Left cardiac atrium (tissue), 4 donors: ENCODE data around the gene SCAPER. TPM values are rescaled to one million over a fixed set of nuclear protein-coding genes. Genes with fewer than 3 reads are reported as not detected.
A peak's percentile ranks its signal among the peaks of the same experiment; 100 is the strongest.

Source experiments
- ATAC-seq, 2 donors: fragments of 200-7000 bp; cut with Tn5 transposase; one replicate each; pipeline ENCODE4 v1.9.1; 2020; ENCODE audit warnings: mild to moderate bottlenecking in 2 of 2, moderate library complexity in 2 of 2
- DNase-seq: peaks from one replicate; pipeline ENCODE4 v3.0.0-alpha.2; 2020
- intact Hi-C, 2 donors: fragments of 100-400 bp; cut with DNase I; formaldehyde crosslinking; loops; one replicate each; pipeline versions ENCODE4 v1.14.1 to v1.15.1; 2022 to 2023
- long read RNA-seq: library from polyadenylated mRNA; unstranded; transcript quantifications from one replicate; pipeline ENCODE4 v2.0.0, GENCODE V29; 2021
- total RNA-seq, 2 donors: library from RNA; stranded (reverse); fragmentation: NEBNext Ultra II Directional; extraction: Animal tissue kit (Norgen Biotek cat#: 25700); gene quantifications; one replicate each; pipeline ENCODE4 v1.2.1, GENCODE V29; 2021
- donor health status: DM: no; HTN: yes; CAD: no.
- donor health status: DM: no; HTN: yes; CAD: no; lungs with severe emphysema.
- donor health status: DM: yes; HTN: yes; CAD: no.
- donor health status: Dilated cardiomyopathy.

Gene SCAPER, protein sequence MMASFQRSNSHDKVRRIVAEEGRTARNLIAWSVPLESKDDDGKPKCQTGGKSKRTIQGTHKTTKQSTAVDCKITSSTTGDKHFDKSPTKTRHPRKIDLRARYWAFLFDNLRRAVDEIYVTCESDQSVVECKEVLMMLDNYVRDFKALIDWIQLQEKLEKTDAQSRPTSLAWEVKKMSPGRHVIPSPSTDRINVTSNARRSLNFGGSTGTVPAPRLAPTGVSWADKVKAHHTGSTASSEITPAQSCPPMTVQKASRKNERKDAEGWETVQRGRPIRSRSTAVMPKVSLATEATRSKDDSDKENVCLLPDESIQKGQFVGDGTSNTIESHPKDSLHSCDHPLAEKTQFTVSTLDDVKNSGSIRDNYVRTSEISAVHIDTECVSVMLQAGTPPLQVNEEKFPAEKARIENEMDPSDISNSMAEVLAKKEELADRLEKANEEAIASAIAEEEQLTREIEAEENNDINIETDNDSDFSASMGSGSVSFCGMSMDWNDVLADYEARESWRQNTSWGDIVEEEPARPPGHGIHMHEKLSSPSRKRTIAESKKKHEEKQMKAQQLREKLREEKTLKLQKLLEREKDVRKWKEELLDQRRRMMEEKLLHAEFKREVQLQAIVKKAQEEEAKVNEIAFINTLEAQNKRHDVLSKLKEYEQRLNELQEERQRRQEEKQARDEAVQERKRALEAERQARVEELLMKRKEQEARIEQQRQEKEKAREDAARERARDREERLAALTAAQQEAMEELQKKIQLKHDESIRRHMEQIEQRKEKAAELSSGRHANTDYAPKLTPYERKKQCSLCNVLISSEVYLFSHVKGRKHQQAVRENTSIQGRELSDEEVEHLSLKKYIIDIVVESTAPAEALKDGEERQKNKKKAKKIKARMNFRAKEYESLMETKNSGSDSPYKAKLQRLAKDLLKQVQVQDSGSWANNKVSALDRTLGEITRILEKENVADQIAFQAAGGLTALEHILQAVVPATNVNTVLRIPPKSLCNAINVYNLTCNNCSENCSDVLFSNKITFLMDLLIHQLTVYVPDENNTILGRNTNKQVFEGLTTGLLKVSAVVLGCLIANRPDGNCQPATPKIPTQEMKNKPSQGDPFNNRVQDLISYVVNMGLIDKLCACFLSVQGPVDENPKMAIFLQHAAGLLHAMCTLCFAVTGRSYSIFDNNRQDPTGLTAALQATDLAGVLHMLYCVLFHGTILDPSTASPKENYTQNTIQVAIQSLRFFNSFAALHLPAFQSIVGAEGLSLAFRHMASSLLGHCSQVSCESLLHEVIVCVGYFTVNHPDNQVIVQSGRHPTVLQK (N-terminal part only)
- 10 to 100 TPM; 28.9 to 30.1 TPM for total RNA-seq
- long read RNA-seq, full-length matches to known transcripts, result 3 of 79 reads
- long read RNA-seq, partial matches to known transcripts, result 51 of 79 reads
- long read RNA-seq, other reads (novel, unspliced or antisense), result 25 of 79 reads

DNA sequence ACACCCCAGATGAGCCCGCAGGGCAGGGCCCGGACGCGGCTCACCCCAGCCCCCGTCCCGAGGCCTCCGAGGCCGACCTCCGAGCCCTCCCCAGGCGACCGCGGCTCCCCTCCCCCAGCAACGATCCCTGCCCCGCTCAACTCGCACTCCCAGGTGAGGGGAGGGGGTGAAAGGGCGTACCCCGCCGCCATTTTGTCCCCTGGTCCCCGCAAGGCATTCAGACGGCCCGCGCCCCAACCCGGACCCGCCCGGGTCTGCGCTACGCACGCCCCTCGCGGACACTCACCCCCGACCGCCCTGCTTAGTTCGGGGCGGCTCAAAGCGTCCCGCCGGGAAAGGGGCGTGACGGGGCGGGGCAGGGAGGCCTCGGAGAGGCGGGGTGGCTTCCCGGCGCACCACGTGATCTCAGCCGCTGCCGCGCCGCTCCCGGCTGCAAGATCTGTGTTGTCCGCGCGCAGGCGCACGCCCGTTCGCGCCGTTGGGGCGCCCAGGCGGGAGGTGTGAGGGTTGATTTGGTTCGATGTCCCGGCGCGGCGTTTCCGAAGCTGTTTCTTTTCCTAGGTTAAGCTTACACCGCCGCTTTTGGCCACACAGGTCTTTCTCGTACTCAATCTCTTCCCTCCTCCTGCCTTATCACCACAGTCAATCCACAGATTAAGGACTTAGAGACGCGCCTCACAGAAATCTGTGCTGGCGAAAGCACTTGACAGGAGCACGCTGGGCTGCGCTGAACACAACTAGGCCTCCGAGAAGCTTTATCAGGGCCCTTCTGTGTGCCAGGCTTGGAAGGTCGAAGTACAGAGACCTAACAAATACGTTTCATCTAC lies at the start of gene SCAPER:
Gene SCAPER, minus strand, starts transcription at position 328 of the 827 bp plus-strand sequence. CDS start 21,523 bp downstream, outside the sequence.
- intact Hi-C loops, result no loop called here
- peak; percentile 97 to 98 for ATAC-seq
- peak; percentile 95 for DNase-seq

DNA sequence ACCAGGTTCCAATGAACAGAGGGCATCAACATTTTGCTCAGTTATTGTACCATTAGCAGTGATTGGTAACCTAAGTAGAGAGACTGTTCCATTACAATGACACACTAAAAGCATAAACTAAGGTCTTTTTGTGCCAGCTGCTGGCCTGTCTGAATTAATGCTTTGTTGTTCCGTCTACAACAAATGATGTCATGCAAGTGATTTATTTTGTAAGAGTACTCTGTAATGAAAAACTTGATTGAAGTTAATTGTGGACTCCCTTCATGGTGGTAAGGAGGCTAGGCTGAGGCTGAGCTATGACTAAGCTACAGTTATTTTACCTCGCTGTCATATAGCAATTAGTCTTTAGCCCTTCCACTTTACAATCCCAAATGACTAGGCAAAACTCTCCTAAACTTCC lies 49.6 kb upstream of the SCAPER start:
- ATAC-seq (no peak), DNase-seq (no peak)
- intact Hi-C loops, result no loop called here

DNA sequence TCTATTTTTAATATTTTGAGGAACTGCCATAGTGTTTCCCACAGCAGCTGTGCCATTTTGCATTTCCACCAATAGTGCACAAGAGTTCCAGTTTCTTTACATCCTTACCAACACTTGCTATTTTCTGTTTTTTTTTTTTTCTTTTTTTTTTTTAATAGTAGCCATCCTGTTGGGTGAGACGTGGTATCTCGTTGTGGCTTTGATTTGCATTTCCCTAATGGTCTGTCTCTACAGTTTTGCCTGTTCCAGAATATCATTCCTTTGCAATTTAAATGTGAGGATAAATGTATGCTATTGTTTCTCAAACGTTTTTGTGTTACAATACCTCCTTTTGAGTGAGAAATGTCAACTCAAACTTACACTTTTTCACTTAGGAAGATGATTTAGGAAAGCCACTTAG lies 48.8 kb upstream of the SCAPER start:
- DNase-seq (no peak), ATAC-seq (no peak)
- intact Hi-C loops, result no loop called here

DNA sequence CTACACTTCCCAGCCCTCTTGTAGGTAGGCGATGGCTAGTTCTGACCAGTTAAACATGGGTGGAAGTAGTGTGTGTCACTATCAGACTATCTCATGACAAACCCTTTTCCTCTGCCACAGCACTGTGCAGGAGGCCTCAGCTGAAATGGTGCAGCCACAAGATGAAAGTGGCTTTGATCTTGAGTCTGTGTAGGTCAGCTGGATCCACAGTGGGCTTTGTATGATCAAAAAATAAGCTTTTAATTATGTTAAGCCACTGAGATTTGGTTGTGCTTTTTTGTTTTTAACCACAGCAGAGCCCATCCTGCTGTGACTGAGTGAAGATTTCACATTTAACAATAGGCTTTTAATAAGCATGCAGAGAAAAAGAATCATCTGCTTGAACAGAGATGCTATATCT lies 46.1 kb upstream of the SCAPER start:
- intact Hi-C loops, result no loop called here
- DNase-seq (no peak), ATAC-seq (no peak)

DNA sequence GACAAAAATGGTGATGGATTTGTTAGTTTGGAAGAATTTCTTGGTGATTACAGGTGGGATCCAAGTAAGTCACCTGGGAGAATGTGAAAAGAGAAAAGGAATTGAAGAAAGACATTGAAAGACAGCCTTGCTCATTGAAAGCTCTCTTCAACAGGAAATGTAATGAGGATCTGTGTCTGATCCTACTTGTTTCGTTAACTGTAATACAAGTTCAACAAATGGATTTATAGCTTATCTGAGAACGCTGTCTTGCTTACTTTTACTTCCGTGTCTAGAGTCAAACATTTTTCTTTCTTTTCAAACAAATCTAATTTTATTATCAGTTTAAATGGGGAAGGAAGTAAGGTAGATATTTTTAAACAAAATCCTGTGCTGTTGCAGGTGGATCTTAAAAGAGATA lies 42.3 kb upstream of the SCAPER start:
- intact Hi-C loops, result no loop called here
- DNase-seq (no peak), ATAC-seq (no peak)

DNA sequence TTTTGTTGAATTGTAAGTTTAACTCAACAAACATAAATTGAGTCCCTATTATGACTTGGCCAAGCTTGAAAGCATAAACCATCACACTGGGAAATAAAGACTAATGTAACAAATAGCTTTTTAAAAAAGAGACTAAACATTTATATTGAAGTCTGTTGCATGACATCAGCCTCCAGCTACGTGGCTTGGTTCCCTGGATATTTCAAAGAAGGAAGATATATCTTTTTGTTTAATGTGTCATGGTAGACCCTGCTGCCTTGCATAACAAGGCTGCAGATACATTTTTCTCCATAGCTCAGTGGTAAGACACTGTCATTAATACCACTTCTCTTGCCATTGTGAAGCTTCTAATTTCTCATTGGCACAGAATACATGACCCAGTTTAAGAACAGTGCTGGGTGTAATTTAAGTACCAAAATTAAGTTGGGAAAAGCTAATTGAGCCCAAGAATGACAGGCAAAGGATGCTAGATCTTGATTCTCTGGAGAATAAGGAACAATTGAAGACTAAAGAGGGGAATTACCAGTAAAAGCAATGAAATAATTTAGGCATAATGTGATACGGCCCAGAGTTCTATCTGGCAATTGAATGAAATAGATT lies 40.5 kb upstream of the SCAPER start:
- intact Hi-C loops, result no loop called here
- no peak for DNase-seq
- no peak for ATAC-seq

DNA sequence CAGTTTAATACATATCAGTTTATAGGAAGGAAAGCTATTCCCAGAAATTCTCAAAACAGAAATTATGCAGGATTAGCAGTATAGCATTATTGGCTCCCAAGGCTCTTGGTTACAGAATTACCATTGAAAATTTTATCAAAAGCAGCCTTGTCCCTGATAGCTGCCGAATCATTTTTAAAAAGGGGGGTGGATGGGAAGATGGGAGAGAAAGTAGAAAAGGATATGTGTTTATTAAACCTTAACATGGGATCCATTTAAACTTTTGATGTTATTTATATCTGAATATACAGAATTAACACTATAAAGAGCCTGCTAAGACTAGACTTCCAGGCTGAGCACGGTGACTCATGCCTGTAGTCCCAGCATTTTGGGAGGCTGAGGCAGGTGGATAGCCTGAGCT lies 37.2 kb upstream of the SCAPER start:
- ATAC-seq (no peak), DNase-seq (no peak)
- intact Hi-C loops, result no loop called here

DNA sequence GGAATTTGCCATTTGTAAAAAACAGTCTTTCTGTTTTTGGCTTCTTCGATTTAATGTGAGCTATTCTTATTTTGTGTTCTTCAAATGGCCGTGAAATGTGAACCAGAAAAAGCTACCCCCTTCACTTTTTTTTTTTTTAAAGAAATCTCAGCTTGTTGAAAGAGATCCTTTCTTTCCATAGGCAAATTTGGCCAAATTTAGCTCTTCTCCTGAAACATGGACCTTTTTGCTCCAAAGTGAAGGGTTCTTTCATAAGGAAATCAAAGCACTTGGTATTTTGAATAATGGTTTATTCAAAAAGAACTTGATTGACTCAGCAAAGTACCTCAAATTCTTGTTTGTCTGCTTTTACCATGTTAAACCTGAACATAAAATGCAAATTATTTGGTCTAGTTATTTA lies 36.5 kb upstream of the SCAPER start:
- no peak for DNase-seq
- intact Hi-C loops, result no loop called here
- ATAC-seq, result no peak

DNA sequence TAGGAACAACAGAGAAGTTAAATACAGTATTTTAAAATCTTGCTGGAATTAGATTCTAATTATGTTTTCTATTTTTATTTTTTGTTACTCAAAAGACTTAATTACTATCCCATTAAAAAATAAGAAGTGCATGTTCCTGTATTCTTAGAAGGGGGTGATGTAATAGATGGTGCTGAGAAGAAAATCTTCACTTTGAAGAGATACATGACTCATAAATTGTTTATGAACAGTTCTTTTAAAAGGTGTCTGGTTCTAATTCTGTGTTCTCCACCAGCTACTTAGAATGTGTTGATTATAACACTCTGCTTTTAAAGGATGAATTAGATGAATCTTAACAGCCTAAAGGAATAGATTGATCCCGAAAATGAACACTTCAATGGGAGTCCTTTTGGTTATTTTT lies 34.6 kb upstream of the SCAPER start:
- no peak for ATAC-seq
- DNase-seq, result no peak
- intact Hi-C loops, result no loop called here

DNA sequence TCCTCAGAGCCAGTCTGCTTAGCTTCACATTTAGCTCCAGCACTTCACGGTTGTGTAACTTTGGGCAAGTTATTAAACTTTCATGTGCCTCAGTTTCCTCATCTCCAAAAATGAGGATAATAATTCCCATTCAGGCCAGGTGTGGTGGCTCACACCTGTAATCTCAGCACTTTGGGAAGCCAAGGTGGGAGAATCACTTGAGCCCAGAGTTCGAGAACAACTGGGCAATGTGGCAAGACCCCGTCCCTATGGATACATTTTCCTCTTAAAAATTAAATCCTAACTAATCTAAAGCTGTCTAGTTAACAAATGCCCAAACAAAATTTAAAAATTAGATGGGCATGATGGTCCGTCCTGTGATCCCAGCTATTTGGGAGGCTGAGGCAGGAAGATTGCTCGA lies 33.6 kb upstream of the SCAPER start:
- ATAC-seq (no peak), DNase-seq (no peak)
- intact Hi-C loops, result no loop called here

DNA sequence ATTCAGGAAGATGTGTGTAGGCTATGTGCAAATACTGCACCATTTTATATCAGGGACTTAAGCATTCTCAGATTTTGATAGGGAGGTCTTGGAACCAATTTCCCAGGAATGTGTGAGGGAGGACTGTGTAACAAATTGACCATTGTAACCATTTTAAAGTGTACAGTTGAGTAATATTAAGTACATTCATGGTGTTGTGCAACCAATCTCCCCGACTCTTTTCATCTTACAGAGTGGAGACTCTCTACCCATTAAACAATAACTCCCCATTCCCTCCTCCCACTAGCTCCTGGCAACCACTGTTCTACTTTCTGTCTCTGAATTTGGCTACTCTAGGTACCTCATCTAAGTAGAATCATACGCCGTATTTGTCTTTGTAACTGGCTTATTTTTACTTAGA lies 31.5 kb upstream of the SCAPER start:
- intact Hi-C loops, result no loop called here
- DNase-seq, result no peak

DNA sequence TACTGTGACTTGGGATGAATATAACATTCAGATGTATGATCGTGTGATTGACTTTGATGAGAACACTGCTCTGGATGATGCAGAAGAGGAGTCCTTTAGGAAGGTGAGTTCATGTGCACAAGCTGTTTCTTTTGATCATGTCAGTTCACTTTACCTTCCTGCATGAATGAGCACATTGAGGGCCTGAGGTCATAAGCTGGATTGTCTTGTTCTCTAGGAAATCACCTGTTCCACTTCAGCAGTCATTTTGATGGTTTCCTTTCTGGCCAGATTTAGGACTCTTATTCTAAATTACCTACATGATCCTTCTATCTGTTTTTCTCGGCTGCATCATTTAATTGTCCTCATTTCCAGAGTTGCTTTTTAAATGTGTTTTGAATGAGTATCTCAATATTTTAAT lies 30.5 kb upstream of the SCAPER start:
- ATAC-seq (no peak), DNase-seq (no peak)
- intact Hi-C loops, result no loop called here

More for the DNA sequence above, 31.5 kb upstream of the SCAPER start:
- no peak for ATAC-seq

DNA sequence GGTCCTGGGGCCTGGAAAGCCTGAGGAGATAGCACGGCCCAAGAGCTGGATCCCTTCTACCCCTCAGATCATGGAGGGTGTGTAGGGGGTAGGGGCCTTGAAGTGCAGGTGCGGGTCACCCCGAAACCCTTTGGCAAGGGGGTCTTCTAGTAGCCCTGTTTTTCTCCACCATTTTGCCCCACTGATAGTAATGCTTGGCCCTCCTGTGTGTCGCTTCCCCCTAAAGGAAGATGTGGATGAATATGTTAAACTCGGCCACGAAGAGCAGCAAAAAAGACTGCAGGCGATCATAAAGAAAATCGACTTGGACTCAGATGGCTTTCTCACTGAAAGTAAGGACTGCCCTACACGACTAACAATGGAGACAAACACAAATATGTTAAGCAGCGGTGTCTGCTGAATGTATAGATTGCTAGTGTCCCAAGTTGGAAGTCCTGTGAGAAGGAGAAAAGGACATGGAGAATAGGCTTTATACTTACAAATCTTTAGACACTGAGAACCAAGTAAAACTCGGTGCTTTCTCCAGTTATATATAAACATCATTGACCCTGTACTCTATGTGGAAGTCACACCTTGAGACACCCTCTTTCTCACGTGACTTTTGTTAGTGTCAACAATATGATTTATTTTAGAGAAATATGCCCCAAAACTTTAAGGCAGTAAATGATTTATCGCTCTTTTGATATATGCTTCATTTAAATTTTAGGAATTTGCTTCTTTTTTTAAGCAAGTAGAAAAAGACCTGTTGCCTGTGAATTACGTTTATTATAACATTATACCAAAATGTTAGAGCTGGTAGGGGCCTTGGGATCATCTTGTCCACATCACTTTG lies 27.2 kb upstream of the SCAPER start:
- DNase-seq (no peak), ATAC-seq (no peak)
- intact Hi-C loops, result no loop called here

DNA sequence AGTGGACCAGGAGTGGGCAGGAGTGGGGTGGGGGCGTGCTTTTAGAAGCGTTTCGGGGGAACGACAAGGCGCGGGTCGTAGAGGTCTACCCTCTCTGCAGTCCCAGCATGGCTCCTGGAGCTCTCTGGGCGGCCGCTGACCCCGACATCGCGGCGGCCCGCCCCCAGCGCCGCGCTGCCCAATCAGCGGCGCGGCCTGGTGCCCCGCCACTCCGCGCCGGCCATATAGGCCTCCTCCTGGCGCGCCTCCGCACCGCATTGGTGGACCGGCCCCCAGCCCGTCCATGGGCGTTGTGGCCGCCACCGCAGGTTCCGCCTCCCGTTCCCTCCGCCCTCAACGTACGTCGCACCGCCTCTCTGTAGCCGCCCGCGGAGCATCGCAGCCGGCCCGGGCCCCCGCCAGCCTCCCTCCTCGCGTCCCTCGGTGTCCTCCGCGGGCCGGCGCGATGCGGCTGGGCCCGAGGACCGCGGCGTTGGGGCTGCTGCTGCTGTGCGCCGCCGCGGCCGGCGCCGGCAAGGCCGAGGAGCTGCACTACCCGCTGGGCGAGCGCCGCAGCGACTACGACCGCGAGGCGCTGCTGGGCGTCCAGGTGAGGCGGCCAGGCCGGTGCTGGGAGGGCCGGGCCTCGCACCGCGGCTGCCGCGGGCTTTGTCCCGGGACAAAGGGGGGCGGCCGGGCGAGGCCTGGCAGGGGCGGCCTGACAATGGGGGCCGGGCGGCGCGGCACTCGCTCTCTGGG lies 26.4 kb upstream of the SCAPER start, which contains the start of gene RCN2:
Gene RCN2, plus strand, starts transcription at position 353 of the 738 bp plus-strand sequence. Its CDS starts 93 bp downstream, at position 446.
- ATAC-seq, result peak; percentile 100
- peak; percentile 97 for DNase-seq
- intact Hi-C loops, result no loop called here

DNA sequence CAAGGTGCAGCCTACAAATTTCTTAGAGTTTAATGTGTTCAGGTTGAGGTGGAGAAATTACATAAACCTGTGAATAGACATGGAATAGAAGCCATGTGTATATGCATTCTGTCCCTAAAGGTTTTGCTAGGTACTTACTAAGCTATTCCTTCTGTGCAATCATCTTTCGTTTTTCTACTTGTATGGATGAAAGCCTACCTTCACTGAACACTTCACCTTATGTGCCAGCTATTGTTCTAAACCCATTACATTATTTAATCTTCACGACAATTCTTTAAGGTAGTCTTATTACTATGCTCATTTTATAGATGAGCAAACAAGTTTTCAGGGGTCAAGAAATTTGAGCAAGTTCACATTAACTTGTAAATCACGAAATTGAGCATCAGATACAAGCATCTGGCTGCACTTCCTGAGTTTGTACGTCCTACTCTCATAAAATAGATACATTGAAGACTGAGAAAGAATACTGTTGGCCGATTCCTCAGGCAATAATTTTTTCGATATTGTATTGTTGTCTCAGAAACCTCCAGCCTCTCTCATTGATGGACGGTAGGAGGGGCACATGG lies 25.8 kb upstream of the SCAPER start:
- intact Hi-C loops, result no loop called here
- DNase-seq (no peak), ATAC-seq (no peak)
